Panc1 (cell line): ENCODE data around the gene HOXD9. TPM values are rescaled to one million over a fixed set of nuclear protein-coding genes. Genes with fewer than 3 reads are reported as not detected.

Experiments used
- ATAC-seq: fragments of 200-7000 bp; cut with Tn5 transposase; 2 replicates; pipeline ENCODE4 v1.9.1; 2020; ENCODE audit warnings: mild to moderate bottlenecking, moderate library complexity
- BruUV-seq: library from RNA; stranded (reverse); fragments of 400-500 nt; replicated peaks from 2 replicates; lab custom pipeline; 2021; lab: Mats Ljungman, UMichigan
- CTCF ChIA-PET: fragments of 300-600 bp; sonication (Branson Sonifier 250); formaldehyde crosslinking; loops from one replicate; lab custom pipeline; 2022; ENCODE audit warnings: antibody characterized with exemption; lab: Charles Lee
- POLR2A ChIA-PET: fragments of 300-600 bp; sonication (Branson Sonifier 250); formaldehyde crosslinking; loops from one replicate; lab custom pipeline; 2022; ENCODE audit warnings: antibody characterized with exemption; lab: Charles Lee
- DNase-seq: peaks from one replicate; pipeline ENCODE4 v3.0.0-alpha.2; 2010; ENCODE audit warnings: low read depth, low spot score
- H3K27ac ChIP-seq: 2 replicates; pipeline ENCODE4 v1.5.1; 2011; ENCODE audit warnings: mild to moderate bottlenecking, low read length, inconsistent platforms
- H3K27me3 ChIP-seq: fragments of 200-500 bp; sonication (Bioruptor generic); 2 replicates; pipeline ENCODE4 v1.6.0; 2014; ENCODE audit warnings: low read length, inconsistent platforms; ENCODE audit not compliant: control insufficient read depth, insufficient read depth
- H3K36me3 ChIP-seq: fragments of 200-500 bp; sonication (Bioruptor generic); 2 replicates; pipeline ENCODE4 v1.5.1; 2014; ENCODE audit warnings: inconsistent platforms, mild to moderate bottlenecking, low read length, moderate library complexity; ENCODE audit not compliant: control insufficient read depth, insufficient read depth
- H3K4me1 ChIP-seq: 2 replicates; pipeline ENCODE4 v1.5.1; 2011; ENCODE audit warnings: inconsistent platforms, mild to moderate bottlenecking, low read length, moderate library complexity; ENCODE audit not compliant: control insufficient read depth, insufficient read depth
- H3K4me3 ChIP-seq, 2 experiments: 2 replicates each; pipeline ENCODE4 v1.5.1; 2011 to 2012; ENCODE audit warnings: low read depth in 2 of 2, low read length in 2 of 2, mild to moderate bottlenecking in 2 of 2, inconsistent platforms in 1 of 2, moderate library complexity in 1 of 2
- H3K9me3 ChIP-seq: fragments of 200-500 bp; sonication (Bioruptor generic); 2 replicates; pipeline ENCODE4 v1.5.1; 2014; ENCODE audit warnings: low read depth, mild to moderate bottlenecking, inconsistent platforms, low read length, moderate library complexity; ENCODE audit not compliant: control insufficient read depth, insufficient read depth
- CTCF ChIP-seq: fragments of 450-650 bp; IDR thresholded peaks from 2 replicates; pipeline ENCODE4 v1.5.1; 2017; ENCODE audit warnings: mild to moderate bottlenecking
- POLR2AphosphoS5 ChIP-seq: IDR thresholded peaks from 2 replicates; pipeline ENCODE4 v1.6.1; 2012; ENCODE audit warnings: mild to moderate bottlenecking, low read depth, low read length, moderate library complexity
- REST ChIP-seq, 2 experiments: IDR thresholded peaks; 2 replicates each; pipeline ENCODE4 v1.6.1; 2011 to 2012; ENCODE audit warnings: low read depth in 2 of 2, control low read depth in 1 of 2, low read length in 1 of 2, mild to moderate bottlenecking in 1 of 2, moderate library complexity in 1 of 2; ENCODE audit not compliant: insufficient read depth in 1 of 2
- SIN3A ChIP-seq: IDR thresholded peaks from 2 replicates; pipeline ENCODE4 v1.6.1; 2012; ENCODE audit warnings: low read depth, mild to moderate bottlenecking, low read length, moderate library complexity, borderline replicate concordance; ENCODE audit not compliant: insufficient read depth
- TCF7L2 ChIP-seq: IDR thresholded peaks from 2 replicates; pipeline ENCODE4 v1.6.1; 2011; ENCODE audit warnings: mild to moderate bottlenecking, low read depth, low read length, inconsistent platforms
- in situ Hi-C: cut with HindIII; loops from 2 replicates; pipeline ENCODE4 v1.10.0; 2016; ENCODE audit warnings: low sequenced_read_pairs, low pct_unique_long_range_greater_than_20kb
- intact Hi-C: fragments of 100-400 bp; cut with micrococcal nuclease; formaldehyde crosslinking; loops from one replicate; pipeline ENCODE4 v1.10.0; 2022; ENCODE audit not compliant: unreplicated experiment
- total RNA-seq: library from RNA; stranded (reverse); gene quantifications from one replicate; pipeline ENCODE4 v1.2.1, GENCODE V29; 2021; ENCODE audit not compliant: unreplicated experiment

The HOXD9 gene
- total RNA-seq, 1 experiment from 2014 or later = 0.15 TPM

- in situ Hi-C loops = no loop called here
- H3K9me3 ChIP-seq = no peaks in the 10 kb centered on the region
- H3K4me1 ChIP-seq = peaks cover 9% of the 10 kb centered on the region
- DNase-seq (no peak), ATAC-seq (no peak)
- TF ChIP-seq POLR2AphosphoS5 (no peak), CTCF (no peak), TCF7L2 (no peak), SIN3A (no peak), REST (IDR thresholded peaks at IDR 0.05; ENCODE audit: insufficient read depth in 1 of 2, low read depth in 2 of 2, low read length in 1 of 2) (no peak)
- H3K27ac ChIP-seq = no peak within 1 kb of the TSS
- POLR2A ChIA-PET = no interaction called here
- H3K36me3 ChIP-seq = no peaks in the 10 kb centered on the region
- intact Hi-C loops = loop anchor here (10.0 kb wide), 1 partner anchor 119 kb away; no protein-coding TSS in a partner anchor
- BruUV-seq = no TSS peak
- peaks cover 25% of the 10 kb centered on the region for H3K27me3 ChIP-seq
- H3K4me3 ChIP-seq = peak within 1 kb of the TSS in 1 of 2 experiments; percentile 48; a peak in 2 of 4 replicates
- CTCF ChIA-PET = no interaction called here
Measured at GRCh38 chr2:176083796-176084261, 38.7 kb upstream of the HOXD9 start, which contains the start of gene EVX2. Gene EVX2, minus strand, starts transcription at chr2:176083962. Its CDS starts 186 bp downstream, at chr2:176083776.

GRCh38 chr2:176084611-176085119 is 37.9 kb upstream of the HOXD9 start:
- no peak for DNase-seq
- ChIA-PET CTCF (no interaction called here), POLR2A (no interaction called here)
- Histone ChIP-seq H3K27me3 (peaks cover 33% of the 10 kb centered on the region), H3K36me3 (no peaks in the 10 kb centered on the region), H3K9me3 (no peaks in the 10 kb centered on the region), H3K4me3 (peak overlapping the region in 1 of 2 experiments; percentile 48; a peak in 2 of 4 replicates), H3K4me1 (peaks cover 9% of the 10 kb centered on the region), H3K27ac (no peak overlapping the region)
- TF ChIP-seq SIN3A (no peak), POLR2AphosphoS5 (no peak), CTCF (no peak), TCF7L2 (no peak), REST (IDR thresholded peaks at IDR 0.05; ENCODE audit: insufficient read depth in 1 of 2, low read depth in 2 of 2, low read length in 1 of 2) (no peak)
- no peak for ATAC-seq
- no TSS peak for BruUV-seq
- in situ Hi-C loops (no loop called here), intact Hi-C loops (loop anchor here (10.0 kb wide), 1 partner anchor 120 kb away; no protein-coding TSS in a partner anchor)
